SK-N-SH treated with all-trans-retinoic acid at 6 μM for 48 hours (cell line): ENCODE measurements around the gene SRRM3.
A peak's percentile ranks its signal among the peaks of the same experiment; 100 is the strongest.

ENCODE experiments used
- BACH2 ChIP-seq: fragments of 250-450 bp; sonication (Bioruptor Pico); IDR thresholded peaks from 2 replicates; pipeline ENCODE4 v1.9.0; 2021; ENCODE audit warnings: mild to moderate bottlenecking, borderline replicate concordance
- ESRRG ChIP-seq: fragments of 250-450 bp; sonication (Bioruptor Pico); IDR thresholded peaks from 2 replicates; pipeline ENCODE4 v1.6.1; 2021; ENCODE audit warnings: mild to moderate bottlenecking
- GLIS3 ChIP-seq: fragments of 250-450 bp; sonication (Bioruptor Pico); IDR thresholded peaks from 2 replicates; pipeline ENCODE4 v1.5.0; 2020; ENCODE audit warnings: mild to moderate bottlenecking, moderate library complexity
- OSR1 ChIP-seq: fragments of 250-450 bp; sonication (Bioruptor Pico); IDR thresholded peaks from 2 replicates; pipeline ENCODE4 v1.8.0; 2022; ENCODE audit warnings: moderate library complexity, mild to moderate bottlenecking, inconsistent platforms
- POU6F1 ChIP-seq: fragments of 250-450 bp; sonication (Bioruptor Pico); IDR thresholded peaks from 2 replicates; pipeline ENCODE4 v1.8.0; 2021; ENCODE audit warnings: low read depth, mild to moderate bottlenecking, moderate library complexity, borderline replicate concordance
- PPARA ChIP-seq: fragments of 250-450 bp; sonication (Bioruptor Pico); IDR thresholded peaks from 2 replicates; pipeline ENCODE4 v1.5.0; 2020; ENCODE audit warnings: mild to moderate bottlenecking, borderline replicate concordance
- RARB ChIP-seq: fragments of 250-450 bp; sonication (Bioruptor Pico); IDR thresholded peaks from 2 replicates; pipeline ENCODE4 v1.8.0; 2021; ENCODE audit warnings: mild to moderate bottlenecking, moderate library complexity
- TCF4 ChIP-seq: fragments of 250-450 bp; sonication (Bioruptor Pico); IDR thresholded peaks from 2 replicates; pipeline ENCODE4 v1.8.0; 2021; ENCODE audit warnings: mild to moderate bottlenecking, moderate library complexity, borderline replicate concordance
- TSHZ2 ChIP-seq: fragments of 250-450 bp; sonication (Bioruptor Pico); IDR thresholded peaks from 2 replicates; pipeline ENCODE4 v1.5.0; 2020; ENCODE audit warnings: mild to moderate bottlenecking, moderate library complexity
- ZFP3 ChIP-seq: fragments of 250-450 bp; sonication (Bioruptor Pico); IDR thresholded peaks from 2 replicates; pipeline ENCODE4 v1.5.0; 2020; ENCODE audit warnings: mild to moderate bottlenecking, moderate library complexity
- ZNF565 ChIP-seq: fragments of 450-650 bp; formaldehyde crosslinking; conservative IDR thresholded peaks from 2 replicates; pipeline ENCODE4 v1.5.0; 2020; ENCODE audit warnings: low read depth, mild to moderate bottlenecking, moderate library complexity
- TF ChIP-seq, protein P1 (sequence below): fragments of 250-450 bp; sonication (Bioruptor Pico); IDR thresholded peaks from 2 replicates; pipeline ENCODE4 v1.8.0; 2020; ENCODE audit warnings: mild to moderate bottlenecking, moderate library complexity, borderline replicate concordance

DNA sequence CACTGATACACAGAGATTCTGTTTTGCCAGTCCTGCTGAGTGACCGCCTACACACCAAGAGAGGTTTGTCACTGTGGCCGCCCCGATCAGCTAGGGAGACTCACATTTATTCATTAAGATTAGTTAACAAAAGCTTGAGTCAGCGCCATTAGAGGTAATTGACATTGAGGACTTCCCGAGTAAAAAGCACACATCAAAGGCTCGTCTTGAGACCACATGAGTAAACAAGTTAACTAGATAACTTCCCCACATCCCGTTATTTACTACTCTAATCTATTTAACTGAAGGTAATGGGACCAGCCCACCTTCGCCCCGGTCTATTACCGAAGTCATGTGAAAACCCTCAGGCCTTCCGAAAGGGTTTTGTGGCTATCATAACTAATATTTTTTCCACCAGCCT, 23.0 kb downstream of the SRRM3 start:
- TF ChIP-seq, protein P1, sequence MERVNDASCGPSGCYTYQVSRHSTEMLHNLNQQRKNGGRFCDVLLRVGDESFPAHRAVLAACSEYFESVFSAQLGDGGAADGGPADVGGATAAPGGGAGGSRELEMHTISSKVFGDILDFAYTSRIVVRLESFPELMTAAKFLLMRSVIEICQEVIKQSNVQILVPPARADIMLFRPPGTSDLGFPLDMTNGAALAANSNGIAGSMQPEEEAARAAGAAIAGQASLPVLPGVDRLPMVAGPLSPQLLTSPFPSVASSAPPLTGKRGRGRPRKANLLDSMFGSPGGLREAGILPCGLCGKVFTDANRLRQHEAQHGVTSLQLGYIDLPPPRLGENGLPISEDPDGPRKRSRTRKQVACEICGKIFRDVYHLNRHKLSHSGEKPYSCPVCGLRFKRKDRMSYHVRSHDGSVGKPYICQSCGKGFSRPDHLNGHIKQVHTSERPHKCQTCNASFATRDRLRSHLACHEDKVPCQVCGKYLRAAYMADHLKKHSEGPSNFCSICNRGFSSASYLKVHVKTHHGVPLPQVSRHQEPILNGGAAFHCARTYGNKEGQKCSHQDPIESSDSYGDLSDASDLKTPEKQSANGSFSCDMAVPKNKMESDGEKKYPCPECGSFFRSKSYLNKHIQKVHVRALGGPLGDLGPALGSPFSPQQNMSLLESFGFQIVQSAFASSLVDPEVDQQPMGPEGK (CRISPR knock-in tag), result no peak
- TF ChIP-seq ZNF565 (CRISPR knock-in tag), result no peak
- peak; percentile 78 for TF ChIP-seq TCF4 (CRISPR knock-in tag)
- no peak for TF ChIP-seq TSHZ2
- no peak for TF ChIP-seq PPARA
- TF ChIP-seq POU6F1 (CRISPR knock-in tag), result no peak
- TF ChIP-seq ESRRG (CRISPR knock-in tag), result no peak
- TF ChIP-seq RARB (CRISPR knock-in tag), result no peak
- TF ChIP-seq BACH2 (CRISPR knock-in tag), result no peak
- no peak for TF ChIP-seq OSR1 (CRISPR knock-in tag)
- TF ChIP-seq GLIS3 (CRISPR knock-in tag), result no peak
- TF ChIP-seq ZFP3 (CRISPR knock-in tag), result no peak
